NOMO-1 (cell line): ENCODE data around the gene ATXN7L1.
A peak's percentile ranks its signal among the peaks of the same experiment; 100 is the strongest.

Source experiments
- DNase-seq, 2 experiments: peaks; one replicate each; lab custom pipeline; 2025; ENCODE audit not compliant: unreplicated experiment in 2 of 2; lab: John Stamatoyannopoulos, UW

ATXN7L1 gene

GRCh38 chr7:105829681-105830322, 46.6 kb downstream of the ATXN7L1 start:
- no peak for DNase-seq

- no peak for DNase-seq
Observed at GRCh38 chr7:105828141-105828540, 48.3 kb downstream of the ATXN7L1 start.

DNA sequence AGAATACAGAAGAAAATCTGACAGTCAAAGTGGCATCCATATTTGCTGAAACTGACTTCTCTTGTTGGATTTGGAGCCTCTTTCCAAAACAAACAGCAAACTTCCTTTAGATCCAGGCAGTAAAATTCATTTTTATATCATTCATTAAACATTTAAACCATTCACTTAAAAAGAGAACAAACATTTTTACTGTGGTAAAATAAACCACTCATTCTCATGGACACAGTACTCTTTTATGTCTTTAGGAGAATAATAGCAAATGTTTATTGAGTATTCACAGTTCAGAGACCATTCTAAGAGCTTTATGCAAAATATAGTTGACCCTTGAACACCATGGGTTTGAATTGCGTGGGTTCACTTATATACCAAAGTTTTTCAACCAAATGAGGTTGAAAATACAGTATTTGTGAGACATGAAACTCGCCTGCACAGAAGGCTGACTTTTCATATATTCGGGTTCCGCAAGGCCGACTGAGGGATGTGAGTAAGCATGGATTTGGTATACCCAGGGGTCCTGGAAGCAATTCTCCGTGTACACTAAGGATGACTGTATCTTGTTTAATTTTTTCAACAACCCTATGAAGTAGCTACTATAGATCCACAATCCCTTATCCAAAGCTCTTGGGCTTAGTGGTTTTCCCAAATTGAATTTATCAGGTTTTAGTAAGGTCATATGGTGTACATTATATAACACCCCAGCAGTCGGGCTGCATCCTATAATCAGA, 49.1 kb downstream of the ATXN7L1 start:
- no peak for DNase-seq

DNA sequence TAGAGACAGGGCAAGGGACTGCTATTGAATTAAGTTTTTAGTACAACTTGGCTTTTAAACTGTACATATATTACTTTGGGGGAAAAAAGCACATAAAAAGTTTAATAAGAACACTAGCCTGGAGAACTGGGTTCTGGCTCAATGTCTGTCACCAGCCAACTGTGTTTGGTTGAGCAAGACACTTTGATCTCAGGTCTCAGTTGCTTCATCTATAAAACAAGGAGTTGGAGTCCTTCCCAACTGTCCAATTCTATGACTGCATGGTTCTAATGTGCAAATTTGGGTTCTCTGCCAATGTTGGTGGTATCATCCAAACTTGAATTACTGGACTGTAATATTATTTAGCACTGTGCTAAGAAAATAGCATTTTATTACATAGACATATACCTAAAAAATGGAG, 50.3 kb downstream of the ATXN7L1 start:
- no peak for DNase-seq

- DNase-seq = no peak
Observed at GRCh38 chr7:105825371-105825770, 51.0 kb downstream of the ATXN7L1 start.

- no peak for DNase-seq
Observed at GRCh38 chr7:105822806-105823205, 53.6 kb downstream of the ATXN7L1 start.

DNA sequence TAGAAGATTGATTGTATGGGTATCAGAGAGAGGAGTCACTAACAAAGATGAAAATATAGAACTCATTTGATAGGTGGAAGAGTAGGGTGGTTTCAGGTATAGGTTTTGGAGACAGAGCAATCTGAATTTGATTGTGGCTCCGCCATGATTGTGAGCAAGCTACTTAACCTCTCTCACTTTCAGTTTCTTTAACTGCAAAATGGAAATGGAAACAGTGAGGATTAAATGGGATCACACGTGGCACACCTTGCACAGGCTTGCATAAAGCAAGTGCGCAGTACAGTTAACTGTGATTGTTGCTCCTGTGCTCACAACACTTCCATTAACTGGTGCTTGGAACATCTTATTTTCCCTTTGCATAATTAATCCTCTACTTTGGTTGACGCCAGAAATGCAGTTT, 54.9 kb downstream of the ATXN7L1 start:
- no peak for DNase-seq

DNA sequence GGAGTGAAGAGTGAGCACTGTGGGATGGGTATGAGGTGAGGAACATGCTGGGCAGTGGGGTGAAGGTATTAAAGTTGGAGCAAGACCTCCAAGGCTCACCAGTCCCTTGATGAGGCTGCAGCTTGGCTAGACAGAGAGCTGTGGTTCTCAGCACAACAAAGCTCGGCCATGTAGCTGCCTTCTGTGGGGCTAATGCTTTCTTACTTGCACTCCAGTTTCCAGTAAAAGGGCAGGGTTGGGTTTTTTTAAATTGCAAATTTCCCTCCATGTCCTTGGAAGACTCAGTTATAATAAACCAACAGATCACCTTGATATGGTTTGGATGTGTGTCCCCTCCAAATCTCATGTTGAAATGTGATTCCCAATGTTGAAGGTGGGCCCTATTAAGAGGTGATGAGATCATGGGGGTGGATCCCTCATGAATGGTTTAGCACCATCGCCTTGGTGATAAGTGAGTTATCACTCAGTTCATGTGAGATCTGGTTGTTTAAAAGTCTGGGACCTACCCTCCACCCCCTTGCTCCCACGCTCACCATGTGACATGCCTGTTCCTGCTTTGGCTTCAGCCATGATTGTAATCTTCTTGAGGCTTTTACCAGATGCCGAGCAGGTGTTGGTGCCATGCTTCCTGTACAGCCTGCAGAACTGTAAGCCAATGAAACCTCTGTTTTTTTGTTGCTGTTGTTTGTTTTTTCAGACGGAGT, 55.9 kb downstream of the ATXN7L1 start:
- no peak for DNase-seq

GRCh38 chr7:105819559-105819958, 56.8 kb downstream of the ATXN7L1 start:
- no peak for DNase-seq

DNA sequence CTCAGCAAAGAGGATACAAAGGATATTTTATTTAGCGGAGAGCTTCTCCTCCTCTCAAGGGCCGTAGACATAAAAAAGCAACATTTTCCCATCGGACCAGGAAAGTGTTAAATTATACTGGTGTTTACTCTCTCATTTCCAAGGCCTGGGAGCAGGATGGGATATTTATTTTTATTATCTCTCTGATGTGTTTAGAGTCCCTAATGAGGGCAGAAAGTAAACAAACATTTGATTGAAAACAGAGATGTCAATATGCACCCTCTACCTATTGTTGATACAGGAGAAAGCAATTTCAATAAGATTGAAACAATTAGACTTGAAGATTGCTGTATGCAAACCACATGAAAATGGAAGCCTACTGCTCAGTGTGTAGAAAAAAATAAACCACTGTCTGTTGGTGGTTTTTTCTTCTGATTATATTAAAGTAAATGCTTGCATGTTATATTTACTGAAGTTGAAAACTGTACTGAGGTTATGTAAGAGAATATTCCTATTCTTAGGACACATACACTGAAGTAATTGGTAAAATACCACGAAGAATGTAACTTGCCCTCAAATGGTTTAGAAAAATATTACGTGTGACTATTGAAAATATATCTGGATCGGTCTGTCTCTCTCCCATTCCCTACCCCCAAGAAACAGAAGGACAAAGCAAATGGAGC, 59.3 kb downstream of the ATXN7L1 start:
- no peak for DNase-seq

GRCh38 chr7:105816266-105816843, 60.0 kb downstream of the ATXN7L1 start:
- peak; percentile 34 to 44 for DNase-seq

- DNase-seq = no peak
Observed at GRCh38 chr7:105815576-105815975, 60.8 kb downstream of the ATXN7L1 start.

DNA sequence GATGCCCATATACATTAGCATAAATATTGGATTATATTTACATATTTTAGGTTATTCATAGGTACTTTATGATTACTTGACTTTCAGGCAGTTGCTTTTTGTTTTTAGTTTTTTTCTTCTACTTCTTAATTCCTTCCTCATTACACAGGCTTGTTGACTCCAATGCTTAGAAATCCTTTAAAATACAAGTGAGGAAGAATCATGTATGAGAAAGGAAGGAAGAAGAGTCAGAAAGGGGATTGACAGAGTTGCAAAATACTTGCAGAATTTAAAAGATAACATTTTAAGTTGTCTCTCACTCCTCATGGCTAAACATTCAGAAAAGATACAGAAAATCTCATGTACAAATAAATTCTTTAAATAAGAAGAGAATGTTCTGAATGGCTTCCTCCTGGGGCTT, 61.9 kb downstream of the ATXN7L1 start:
- no peak for DNase-seq

GRCh38 chr7:105811189-105811847, 65.1 kb downstream of the ATXN7L1 start:
- no peak for DNase-seq

GRCh38 chr7:105810556-105810955, 65.8 kb downstream of the ATXN7L1 start:
- DNase-seq = no peak

- DNase-seq = peak; percentile 41 to 58
Observed at GRCh38 chr7:105808703-105809590, 67.5 kb downstream of the ATXN7L1 start.

GRCh38 chr7:105808209-105808608, 68.2 kb downstream of the ATXN7L1 start:
- no peak for DNase-seq

GRCh38 chr7:105807448-105807762, 69.0 kb downstream of the ATXN7L1 start:
- DNase-seq = no peak

DNA sequence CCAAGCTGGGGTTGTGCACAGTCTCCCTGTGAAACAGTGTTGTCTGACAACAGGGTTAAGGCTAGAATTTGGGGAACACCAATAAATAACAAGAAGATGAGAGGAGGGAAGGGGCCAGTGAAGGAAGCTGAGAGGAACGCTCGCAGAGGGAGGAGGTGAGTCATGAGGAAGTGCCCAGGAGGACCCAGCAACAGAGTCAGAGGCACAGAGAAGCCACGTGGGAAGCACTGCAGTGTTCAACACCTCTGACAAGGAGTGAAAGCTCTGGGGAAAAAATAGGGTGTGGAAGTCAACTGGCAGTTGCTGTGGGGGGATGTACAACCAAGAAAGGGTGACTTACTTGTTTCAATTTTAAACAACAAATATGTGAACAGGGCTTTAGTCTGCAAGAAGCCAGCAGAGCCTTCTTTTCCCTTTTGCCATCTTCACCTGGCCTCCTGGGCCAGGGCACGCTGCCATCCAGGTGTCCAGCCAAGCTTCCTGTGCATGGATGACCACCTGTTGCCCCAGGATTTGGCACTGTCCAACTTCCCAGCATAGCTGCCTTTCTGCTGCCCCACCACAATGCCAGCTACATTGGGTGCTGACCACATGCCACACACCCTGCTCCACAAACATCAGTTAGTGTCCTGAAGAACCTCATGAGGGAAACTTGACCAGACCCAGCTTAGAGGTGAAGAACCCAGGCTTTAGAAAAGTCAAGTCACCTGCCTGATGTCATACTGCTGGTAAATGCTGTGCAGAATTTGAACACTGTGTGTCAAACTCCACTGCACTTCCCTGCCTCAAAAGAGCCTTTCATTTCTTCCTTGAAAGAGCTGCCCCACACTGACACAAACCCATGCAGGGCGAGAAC, 69.6 kb downstream of the ATXN7L1 start:
- DNase-seq = peak; percentile 2 to 31
